ENCODE data around the gene CACNA2D4. TPM values are rescaled to one million over a fixed set of nuclear protein-coding genes. Genes with fewer than 3 reads are reported as not detected.

Gene CACNA2D4
- total RNA-seq, 1 experiment from 2014 or later: not detected

GRCh38 chr12:1844661-1845409 is 73.6 kb downstream of the CACNA2D4 start:
- in situ Hi-C loops (cut with HindIII; ENCODE audit: low pct_unique_long_range_greater_than_20kb, low sequenced_read_pairs): no loop called here
- DNase-seq (ENCODE audit: low read depth, low spot score): no peak

DNA sequence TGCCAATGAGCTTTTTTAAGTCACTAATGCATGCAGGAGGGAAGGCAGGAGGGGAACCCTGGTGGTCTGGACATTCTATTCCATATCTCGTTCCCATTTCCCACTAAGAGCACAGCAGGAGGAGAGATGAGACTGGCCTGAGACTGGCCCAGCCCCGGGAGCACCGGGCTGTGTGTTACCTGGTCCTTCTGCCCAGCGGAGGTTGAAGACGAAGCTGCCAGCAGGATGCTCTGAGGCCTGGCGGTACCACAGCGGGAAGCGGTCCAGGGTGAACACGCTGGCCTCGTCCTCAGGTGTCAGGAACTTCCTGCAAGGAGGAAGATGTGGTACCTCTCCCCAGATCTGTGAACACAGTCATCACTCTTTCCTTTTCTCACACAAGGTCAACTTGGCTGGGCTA is 74.2 kb downstream of the CACNA2D4 start:
- in situ Hi-C loops (cut with HindIII; ENCODE audit: low pct_unique_long_range_greater_than_20kb, low sequenced_read_pairs): no loop called here

DNA sequence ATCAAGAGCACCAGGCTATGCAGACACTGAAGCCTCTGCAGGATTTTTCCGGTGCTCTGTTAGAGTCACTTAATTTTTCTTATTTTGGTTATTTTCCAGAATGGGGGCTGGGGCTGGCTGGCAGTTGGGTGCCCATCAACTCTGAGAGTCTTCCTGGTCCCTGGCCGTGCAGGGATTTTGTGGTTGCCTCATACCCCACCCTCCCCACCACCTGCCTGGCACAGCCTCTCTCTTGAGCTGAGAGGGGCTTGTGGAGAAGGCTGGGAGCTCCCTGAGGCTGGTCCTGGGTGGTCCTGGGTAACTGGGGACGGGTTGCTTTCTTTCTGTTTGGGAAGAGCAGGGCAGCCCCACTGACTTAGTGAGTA is 74.8 kb downstream of the CACNA2D4 start:
- in situ Hi-C loops (cut with HindIII; ENCODE audit: low pct_unique_long_range_greater_than_20kb, low sequenced_read_pairs): no loop called here
- DNase-seq (ENCODE audit: low read depth, low spot score): no peak

More for the DNA sequence above, 74.2 kb downstream of the CACNA2D4 start:
- DNase-seq (ENCODE audit: low read depth, low spot score): no peak

DNA sequence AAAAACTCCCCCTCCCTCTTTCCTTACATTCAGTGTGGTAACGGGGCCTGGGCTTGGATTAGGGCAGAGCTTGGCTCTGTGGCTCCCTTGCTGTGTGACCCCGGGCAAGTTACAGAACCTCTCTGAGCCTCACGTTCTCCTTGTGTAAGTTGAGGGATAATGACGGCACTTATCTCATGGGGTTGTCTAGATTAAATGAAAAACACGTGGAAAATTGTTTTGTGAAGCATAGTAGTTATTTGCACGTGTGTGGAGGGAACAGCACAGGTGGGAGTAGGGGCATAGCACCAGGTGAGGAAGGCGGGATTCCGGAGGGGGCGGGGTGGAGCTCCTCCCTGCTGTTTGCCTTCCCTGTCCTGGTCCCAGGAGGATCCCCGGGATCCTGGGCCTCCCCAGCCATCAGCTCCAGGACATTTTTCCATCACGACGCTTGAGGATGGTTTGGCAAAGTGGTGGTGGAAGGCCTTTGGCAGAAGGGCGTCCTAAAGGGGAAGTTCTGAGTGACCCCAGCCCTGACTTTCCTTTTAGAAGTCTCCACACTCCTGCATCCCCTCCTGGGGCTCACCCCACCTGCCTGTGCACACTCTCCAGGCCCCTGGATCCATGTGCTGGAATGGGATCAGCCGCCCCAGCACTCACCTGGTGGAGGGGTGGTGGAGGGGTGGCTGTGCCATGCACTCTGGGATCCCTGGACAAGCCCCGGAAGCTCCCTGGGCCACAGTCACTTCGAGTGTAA is 75.4 kb downstream of the CACNA2D4 start:
- in situ Hi-C loops (cut with HindIII; ENCODE audit: low pct_unique_long_range_greater_than_20kb, low sequenced_read_pairs): no loop called here

DNA sequence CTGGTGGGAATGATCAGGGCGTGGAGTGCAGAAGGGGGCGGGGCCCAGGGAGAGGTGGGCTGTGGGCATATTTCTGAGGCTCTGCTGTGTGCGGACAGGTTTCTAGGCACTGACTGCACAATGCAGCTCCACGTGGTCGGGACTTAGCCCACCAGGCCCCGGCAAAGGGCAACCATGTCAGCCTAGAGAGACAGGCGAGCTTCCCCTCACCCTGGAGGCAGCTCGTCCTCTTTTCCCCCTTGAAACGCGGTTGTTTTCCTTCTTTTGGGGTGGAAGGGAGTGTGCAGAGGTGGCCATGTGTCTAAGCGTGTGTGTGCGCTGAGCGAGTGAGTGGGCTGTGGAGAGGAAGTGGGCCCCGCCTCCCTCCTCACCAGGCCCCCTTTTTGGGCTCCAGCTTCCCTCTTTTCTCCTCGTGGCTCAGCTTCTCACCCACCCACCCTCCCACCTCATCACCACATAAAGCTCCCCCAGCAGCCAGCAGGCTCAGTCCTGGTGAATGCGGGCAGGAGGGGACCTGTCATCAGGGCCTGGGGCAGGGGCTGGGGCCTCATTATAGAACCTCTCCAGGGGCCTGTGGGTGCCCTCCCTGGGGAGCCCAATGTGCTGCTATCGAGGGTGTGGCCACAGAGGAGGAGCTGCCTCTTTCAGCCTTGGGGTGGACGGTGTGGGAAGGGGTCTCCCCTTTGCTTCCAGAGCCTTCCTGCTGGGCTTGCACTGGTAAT is 76.1 kb downstream of the CACNA2D4 start:
- in situ Hi-C loops (cut with HindIII; ENCODE audit: low pct_unique_long_range_greater_than_20kb, low sequenced_read_pairs): no loop called here

More for the DNA sequence above, 75.4 kb downstream of the CACNA2D4 start:
- no peak for DNase-seq (ENCODE audit: low read depth, low spot score)

GRCh38 chr12:1841586-1842182 is 76.8 kb downstream of the CACNA2D4 start:
- peak; percentile 42 for DNase-seq (ENCODE audit: low read depth, low spot score)
- in situ Hi-C loops (cut with HindIII; ENCODE audit: low pct_unique_long_range_greater_than_20kb, low sequenced_read_pairs): no loop called here

More for the DNA sequence above, 76.1 kb downstream of the CACNA2D4 start:
- no peak for DNase-seq (ENCODE audit: low read depth, low spot score)

DNA sequence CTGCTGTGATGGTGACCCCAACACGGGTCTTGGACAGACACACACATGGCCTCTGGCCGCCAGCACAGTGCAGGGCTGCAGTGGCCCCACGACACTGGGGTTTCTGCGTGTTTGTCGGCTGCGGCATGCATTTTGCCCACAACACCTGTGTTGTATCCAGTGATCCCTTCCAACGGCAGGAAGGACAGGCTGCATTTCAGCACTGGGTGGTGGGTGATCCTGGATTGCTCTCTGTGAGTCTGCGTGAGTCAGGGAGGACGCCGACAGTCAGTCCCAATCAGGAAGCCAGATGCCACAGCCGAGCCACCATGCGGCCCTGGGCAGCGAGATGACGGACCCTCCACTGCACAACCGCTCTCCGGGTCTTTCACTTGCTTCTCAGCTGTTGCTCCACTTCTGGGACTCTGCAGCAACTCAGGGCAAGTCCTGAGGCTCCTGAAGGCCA is 77.4 kb downstream of the CACNA2D4 start:
- no peak for DNase-seq (ENCODE audit: low read depth, low spot score)
- in situ Hi-C loops (cut with HindIII; ENCODE audit: low pct_unique_long_range_greater_than_20kb, low sequenced_read_pairs): no loop called here

GRCh38 chr12:1839956-1840951 is 78.2 kb downstream of the CACNA2D4 start:
- no peak for DNase-seq (ENCODE audit: low read depth, low spot score)
- in situ Hi-C loops (cut with HindIII; ENCODE audit: low pct_unique_long_range_greater_than_20kb, low sequenced_read_pairs): no loop called here

DNA sequence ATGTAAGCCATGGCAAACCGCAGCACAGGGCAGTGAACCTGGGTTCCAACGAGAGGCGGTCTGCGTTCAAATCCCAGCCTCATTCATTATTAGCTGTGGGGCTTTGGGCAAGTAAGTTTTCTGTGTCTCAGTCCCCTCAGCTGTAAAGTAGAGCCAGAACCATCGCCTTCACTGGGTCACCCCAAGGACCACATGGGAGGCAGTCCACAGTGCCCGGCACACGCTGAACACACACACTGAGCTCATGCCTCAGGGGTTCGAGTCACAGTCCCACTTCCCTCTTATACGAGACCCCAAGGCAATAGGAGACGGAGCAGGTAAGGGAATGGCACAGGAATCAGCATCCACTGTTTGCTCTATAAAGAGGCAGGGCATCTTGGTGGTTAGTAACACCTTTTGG is 79.0 kb downstream of the CACNA2D4 start:
- in situ Hi-C loops (cut with HindIII; ENCODE audit: low pct_unique_long_range_greater_than_20kb, low sequenced_read_pairs): no loop called here
- DNase-seq (ENCODE audit: low read depth, low spot score): no peak

- in situ Hi-C loops (cut with HindIII; ENCODE audit: low pct_unique_long_range_greater_than_20kb, low sequenced_read_pairs): no loop called here
- DNase-seq (ENCODE audit: low read depth, low spot score): no peak
Measured at GRCh38 chr12:1838994-1839365, 79.5 kb downstream of the CACNA2D4 start.

DNA sequence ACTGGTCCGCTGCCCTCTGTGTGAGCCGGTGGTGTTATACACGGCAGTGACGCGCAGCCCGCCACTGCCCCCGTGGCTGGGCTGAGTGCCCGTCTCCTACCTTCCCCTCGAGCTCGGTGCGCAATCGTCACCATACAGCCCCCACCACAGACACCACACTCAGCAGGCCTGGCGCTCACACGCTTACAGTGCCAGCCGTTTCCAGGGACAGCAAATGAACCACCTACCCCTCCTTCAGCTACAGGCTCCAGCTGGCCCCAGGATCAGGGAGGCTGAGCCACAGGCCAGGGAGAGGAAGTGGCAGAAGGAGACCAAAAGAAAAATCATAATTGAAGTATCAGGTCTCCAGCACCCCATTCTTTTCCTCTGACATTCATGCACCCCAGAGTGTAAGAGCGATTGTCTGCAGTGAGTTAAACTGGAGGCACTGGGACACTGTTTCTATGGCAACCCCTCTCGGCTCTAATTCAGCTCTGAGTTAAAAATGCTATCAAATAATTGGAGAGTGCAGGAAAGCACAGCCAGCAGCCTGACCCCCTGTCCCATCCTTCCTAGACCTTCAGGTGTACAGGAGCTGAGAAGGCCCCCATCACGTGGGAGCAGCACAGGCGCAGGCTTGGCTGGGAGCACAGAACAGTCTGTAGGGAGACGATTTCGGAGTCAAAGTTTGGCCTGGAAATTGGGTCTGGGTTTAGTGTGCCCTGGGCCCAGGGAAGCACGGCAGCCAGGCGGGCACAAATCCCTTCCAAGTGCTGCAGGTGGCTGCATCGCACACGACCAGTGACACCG is 80.1 kb downstream of the CACNA2D4 start:
- DNase-seq (ENCODE audit: low read depth, low spot score): no peak
- in situ Hi-C loops (cut with HindIII; ENCODE audit: low pct_unique_long_range_greater_than_20kb, low sequenced_read_pairs): no loop called here

- in situ Hi-C loops (cut with HindIII; ENCODE audit: low pct_unique_long_range_greater_than_20kb, low sequenced_read_pairs): no loop called here
- no peak for DNase-seq (ENCODE audit: low read depth, low spot score)
Measured at GRCh38 chr12:1837541-1838204, 80.8 kb downstream of the CACNA2D4 start.

DNA sequence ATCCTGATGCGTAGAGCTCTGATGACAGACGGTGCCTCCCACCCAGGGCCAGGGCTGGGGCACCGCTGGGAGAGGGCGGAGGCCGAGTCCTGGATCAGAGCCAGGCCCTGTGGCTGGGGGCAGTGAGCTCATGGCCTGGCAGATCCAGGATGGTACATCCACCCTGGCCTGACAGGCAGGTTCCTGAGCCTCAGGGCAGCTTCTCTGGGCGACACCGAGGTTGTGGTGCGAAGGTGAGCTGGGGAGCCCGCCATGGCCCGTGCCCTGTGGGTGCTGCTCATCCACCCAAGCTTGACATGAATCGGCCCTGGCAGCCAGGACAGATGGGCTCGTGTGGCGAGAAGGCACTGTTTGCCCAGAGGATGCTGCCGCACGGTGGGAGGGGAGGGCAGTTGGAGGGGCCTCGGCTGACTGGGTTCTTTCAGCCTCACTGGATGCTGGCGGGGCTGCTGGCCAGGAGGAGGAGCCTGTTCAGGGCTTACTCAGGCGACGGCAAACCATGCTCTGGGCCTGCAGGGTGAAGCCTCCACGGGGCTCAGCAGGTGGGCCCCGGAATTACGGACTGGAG is 81.5 kb downstream of the CACNA2D4 start:
- in situ Hi-C loops (cut with HindIII; ENCODE audit: low pct_unique_long_range_greater_than_20kb, low sequenced_read_pairs): no loop called here
- DNase-seq (ENCODE audit: low read depth, low spot score): no peak

- no peak for DNase-seq (ENCODE audit: low read depth, low spot score)
Measured at GRCh38 chr12:1836241-1836803, 82.1 kb downstream of the CACNA2D4 start.

More at GRCh38 chr12:1836241-1836803, 82.1 kb downstream of the CACNA2D4 start:
- in situ Hi-C loops (cut with HindIII; ENCODE audit: low pct_unique_long_range_greater_than_20kb, low sequenced_read_pairs): no loop called here
